K562 (cell line): ENCODE results near the gene CALY. TPM values are rescaled to one million over a fixed set of nuclear protein-coding genes. Genes with fewer than 3 reads are reported as not detected.

Experiments used
- CBFB ChIP-seq: sonication (generic); formaldehyde crosslinking; IDR thresholded peaks from 2 replicates; pipeline ENCODE4 v1.4.0; 2020; ENCODE audit warnings: mild to moderate bottlenecking, missing genetic modification reagents
- CEBPG ChIP-seq, 3 experiments: fragments of 200-800 bp in 1 of 3; sonication (Bioruptor generic) in 1 of 3; sonication (generic) in 1 of 3; formaldehyde crosslinking in 1 of 3; IDR thresholded peaks in 2 of 3; conservative IDR thresholded peaks in 1 of 3; 2 replicates each; pipeline versions ENCODE4 v1.6.1 to v1.8.0; 2016 to 2022; ENCODE audit warnings: missing compliant biosample characterization in 2 of 3, missing genetic modification characterization in 2 of 3, mild to moderate bottlenecking in 1 of 3, missing genetic modification reagents in 1 of 3
- DDX20 ChIP-seq: fragments of 450-650 bp; IDR thresholded peaks from 2 replicates; pipeline ENCODE4 v1.6.1; 2016; ENCODE audit warnings: missing genetic modification characterization, low read depth, mild to moderate bottlenecking, missing compliant biosample characterization, moderate library complexity
- FOXP1 ChIP-seq: sonication (generic); formaldehyde crosslinking; IDR thresholded peaks from 2 replicates; pipeline ENCODE4 v1.8.0; 2022; ENCODE audit warnings: mild to moderate bottlenecking, missing genetic modification reagents
- HCFC1 ChIP-seq: IDR thresholded peaks from 2 replicates; pipeline ENCODE4 v1.6.1; 2012; ENCODE audit warnings: low read depth, low read length, improper control_type of control experiment
- IRF1 ChIP-seq: sonication (generic); formaldehyde crosslinking; IDR thresholded peaks from 2 replicates; pipeline ENCODE4 v1.8.0; 2022; ENCODE audit warnings: missing genetic modification reagents, mild to moderate bottlenecking, borderline replicate concordance
- MAZ ChIP-seq, 2 experiments: fragments of 450-650 bp in 1 of 2; sonication (generic) in 1 of 2; formaldehyde crosslinking; IDR thresholded peaks in 1 of 2; conservative IDR thresholded peaks in 1 of 2; 2 replicates each; pipeline versions ENCODE4 v1.4.0 to v1.5.0; 2020; ENCODE audit warnings: mild to moderate bottlenecking in 1 of 2, missing genetic modification reagents in 1 of 2
- POLR2B ChIP-seq: fragments of 450-650 bp; IDR thresholded peaks from 2 replicates; pipeline ENCODE4 v1.6.1; 2018; ENCODE audit warnings: low read depth; ENCODE audit not compliant: partially characterized antibody
- PRDM10 ChIP-seq: fragments of 450-650 bp; IDR thresholded peaks from 2 replicates; pipeline ENCODE4 v1.6.1; 2018; ENCODE audit not compliant: partially characterized antibody
- PREB ChIP-seq: sonication (generic); formaldehyde crosslinking; IDR thresholded peaks from 2 replicates; pipeline ENCODE4 v1.8.1; 2023; ENCODE audit warnings: mild to moderate bottlenecking, missing genetic modification reagents
- RB1 ChIP-seq: fragments of 450-650 bp; IDR thresholded peaks from 2 replicates; pipeline ENCODE4 v1.6.1; 2017; ENCODE audit warnings: low read depth, mild to moderate bottlenecking
- SNIP1 ChIP-seq: fragments of 450-650 bp; IDR thresholded peaks from 2 replicates; pipeline ENCODE4 v1.7.1; 2017; ENCODE audit warnings: low read depth, mild to moderate bottlenecking
- TRIM24 ChIP-seq, 2 experiments: fragments of 450-650 bp; IDR thresholded peaks; 2 replicates each; pipeline ENCODE4 v1.6.1; 2016
- TRIM28 ChIP-seq: fragments of 450-650 bp; IDR thresholded peaks from 2 replicates; pipeline ENCODE4 v1.6.1; 2017
- ZKSCAN1 ChIP-seq: fragments of 150-350 bp; IDR thresholded peaks from 2 replicates; pipeline ENCODE4 v1.6.1; 2016; ENCODE audit warnings: low read depth, low read length
- ZNF444 ChIP-seq: fragments of 250-450 bp; sonication (Bioruptor Pico); IDR thresholded peaks from 2 replicates; pipeline ENCODE4 v1.4.0; 2020; ENCODE audit warnings: mild to moderate bottlenecking, moderate library complexity
- ZNF639 ChIP-seq, 2 experiments: fragments of 200-800 bp in 1 of 2; sonication (Bioruptor generic) in 1 of 2; sonication (generic) in 1 of 2; formaldehyde crosslinking in 1 of 2; IDR thresholded peaks in 1 of 2; conservative IDR thresholded peaks in 1 of 2; 2 replicates each; pipeline versions ENCODE4 v1.5.0 to v1.6.1; 2016 to 2020; ENCODE audit warnings: missing compliant biosample characterization in 1 of 2, missing genetic modification characterization in 1 of 2, missing genetic modification reagents in 1 of 2
- ZSCAN32 ChIP-seq: fragments of 450-650 bp; formaldehyde crosslinking; IDR thresholded peaks from 2 replicates; pipeline ENCODE4 v1.4.0; 2020; ENCODE audit warnings: mild to moderate bottlenecking, moderate library complexity
- polyA plus RNA-seq, 8 experiments: library from polyadenylated mRNA; depleted of rRNA in 4 of 8; stranded (reverse) in 5 of 8; unstranded in 3 of 8; fragments of >200 nt; fragmentation: Nextera tagmentation in 2 of 8; fragmentation: Illumina TruSeq in 1 of 8; extraction: Ambion mirVana in 2 of 8; extraction: Trizol in 1 of 8; gene quantifications; 2 replicates each; pipeline versions ENCODE4 v1.2.1 to v1.2.3, GENCODE V29; 2011 to 2014; ENCODE audit warnings: inconsistent platforms in 1 of 8, missing spikeins in 1 of 8
- total RNA-seq, 7 experiments: library from RNA; depleted of rRNA in 6 of 7; stranded (reverse); fragments of >200 nt in 6 of 7; fragmentation: Illumina TruSeq in 2 of 7; extraction: Trizol in 2 of 7; gene quantifications; 2 replicates each; pipeline versions ENCODE4 v1.2.1 to v1.2.3, GENCODE V29; 2011 to 2021; ENCODE audit warnings: low replicate concordance in 1 of 7

The CALY gene
- total and polyA plus RNA-seq, 9 of the 15 experiments (the other 6 are each of a cell fraction or from before 2014, with no cell fraction given) = not detected

- TF ChIP-seq CBFB (CRISPR knock-in tag) = peak; percentile 40; the same call in 1 of the 2 replicates
- TF ChIP-seq PRDM10 = peak; percentile 18
- peak; percentile 71 for TF ChIP-seq CEBPG (CRISPR knock-in tag; IDR thresholded peaks at IDR 0.05)
- TF ChIP-seq CEBPG (tag; conservative IDR thresholded peaks at IDR 0.05 in 1 of 2, IDR thresholded peaks at IDR 0.05 in 1 of 2) = peak in 1 of 2 experiments; percentile 68; a peak in 3 of 4 replicates
- TF ChIP-seq ZNF444 = no peak
- TF ChIP-seq POLR2B = peak; percentile 22
- TF ChIP-seq DDX20 (tag) = no peak
- peak; percentile 44; the same call in 1 of the 2 replicates for TF ChIP-seq TRIM28
- TF ChIP-seq ZSCAN32 (CRISPR knock-in tag) = 0 out of 2 replicates have a peak, but pooled peaks have one; percentile 4
- TF ChIP-seq HCFC1 = 0 out of 2 replicates have a peak, but pooled peaks have one; percentile 29
- peak; percentile 52 to 70; a peak in 3 of 4 replicates for TF ChIP-seq MAZ (CRISPR knock-in tag; conservative IDR thresholded peaks at IDR 0.05 in 1 of 2, IDR thresholded peaks at IDR 0.05 in 1 of 2)
- TF ChIP-seq ZKSCAN1 = 0 out of 2 replicates have a peak, but pooled peaks have one; percentile 11
- TF ChIP-seq SNIP1 = no peak
- no peak; a peak in 1 of 4 replicates for TF ChIP-seq TRIM24 (IDR thresholded peaks at IDR 0.05)
- TF ChIP-seq FOXP1 (CRISPR knock-in tag) = peak; percentile 90
- peak; percentile 29; the same call in 1 of the 2 replicates for TF ChIP-seq RB1
- no peak for TF ChIP-seq PREB
- TF ChIP-seq ZNF639 (CRISPR knock-in tag; conservative IDR thresholded peaks at IDR 0.05 in 1 of 2, IDR thresholded peaks at IDR 0.05 in 1 of 2) = peak in 1 of 2 experiments; percentile 85; a peak in 2 of 4 replicates
- no peak for TF ChIP-seq IRF1 (CRISPR knock-in tag)
Measured at GRCh38 chr10:133278577-133279265, 58.0 kb downstream of the CALY start (continued).
